Panc1 (cell line): ENCODE data around the gene HARBI1. TPM values are rescaled to one million over a fixed set of nuclear protein-coding genes. Genes with fewer than 3 reads are reported as not detected.
A peak's percentile ranks its signal among the peaks of the same experiment; 100 is the strongest.

Source experiments
- ATAC-seq: fragments of 200-7000 bp; cut with Tn5 transposase; 2 replicates; pipeline ENCODE4 v1.9.1; 2020; ENCODE audit warnings: mild to moderate bottlenecking, moderate library complexity
- BruUV-seq: library from RNA; stranded (reverse); fragments of 400-500 nt; replicated peaks from 2 replicates; lab custom pipeline; 2021; lab: Mats Ljungman, UMichigan
- CTCF ChIA-PET: fragments of 300-600 bp; sonication (Branson Sonifier 250); formaldehyde crosslinking; loops from one replicate; lab custom pipeline; 2022; ENCODE audit warnings: antibody characterized with exemption; lab: Charles Lee
- POLR2A ChIA-PET: fragments of 300-600 bp; sonication (Branson Sonifier 250); formaldehyde crosslinking; loops from one replicate; lab custom pipeline; 2022; ENCODE audit warnings: antibody characterized with exemption; lab: Charles Lee
- DNase-seq: peaks from one replicate; pipeline ENCODE4 v3.0.0-alpha.2; 2010; ENCODE audit warnings: low read depth, low spot score
- H3K27ac ChIP-seq: 2 replicates; pipeline ENCODE4 v1.5.1; 2011; ENCODE audit warnings: mild to moderate bottlenecking, low read length, inconsistent platforms
- H3K27me3 ChIP-seq: fragments of 200-500 bp; sonication (Bioruptor generic); 2 replicates; pipeline ENCODE4 v1.6.0; 2014; ENCODE audit warnings: low read length, inconsistent platforms; ENCODE audit not compliant: control insufficient read depth, insufficient read depth
- H3K36me3 ChIP-seq: fragments of 200-500 bp; sonication (Bioruptor generic); 2 replicates; pipeline ENCODE4 v1.5.1; 2014; ENCODE audit warnings: inconsistent platforms, mild to moderate bottlenecking, low read length, moderate library complexity; ENCODE audit not compliant: control insufficient read depth, insufficient read depth
- H3K4me1 ChIP-seq: 2 replicates; pipeline ENCODE4 v1.5.1; 2011; ENCODE audit warnings: inconsistent platforms, mild to moderate bottlenecking, low read length, moderate library complexity; ENCODE audit not compliant: control insufficient read depth, insufficient read depth
- H3K4me3 ChIP-seq, 2 experiments: 2 replicates each; pipeline ENCODE4 v1.5.1; 2011 to 2012; ENCODE audit warnings: low read depth in 2 of 2, low read length in 2 of 2, mild to moderate bottlenecking in 2 of 2, inconsistent platforms in 1 of 2, moderate library complexity in 1 of 2
- H3K9me3 ChIP-seq: fragments of 200-500 bp; sonication (Bioruptor generic); 2 replicates; pipeline ENCODE4 v1.5.1; 2014; ENCODE audit warnings: low read depth, mild to moderate bottlenecking, inconsistent platforms, low read length, moderate library complexity; ENCODE audit not compliant: control insufficient read depth, insufficient read depth
- CTCF ChIP-seq: fragments of 450-650 bp; IDR thresholded peaks from 2 replicates; pipeline ENCODE4 v1.5.1; 2017; ENCODE audit warnings: mild to moderate bottlenecking
- POLR2AphosphoS5 ChIP-seq: IDR thresholded peaks from 2 replicates; pipeline ENCODE4 v1.6.1; 2012; ENCODE audit warnings: mild to moderate bottlenecking, low read depth, low read length, moderate library complexity
- REST ChIP-seq, 2 experiments: IDR thresholded peaks; 2 replicates each; pipeline ENCODE4 v1.6.1; 2011 to 2012; ENCODE audit warnings: low read depth in 2 of 2, control low read depth in 1 of 2, low read length in 1 of 2, mild to moderate bottlenecking in 1 of 2, moderate library complexity in 1 of 2; ENCODE audit not compliant: insufficient read depth in 1 of 2
- SIN3A ChIP-seq: IDR thresholded peaks from 2 replicates; pipeline ENCODE4 v1.6.1; 2012; ENCODE audit warnings: low read depth, mild to moderate bottlenecking, low read length, moderate library complexity, borderline replicate concordance; ENCODE audit not compliant: insufficient read depth
- TCF7L2 ChIP-seq: IDR thresholded peaks from 2 replicates; pipeline ENCODE4 v1.6.1; 2011; ENCODE audit warnings: mild to moderate bottlenecking, low read depth, low read length, inconsistent platforms
- in situ Hi-C: cut with HindIII; loops from 2 replicates; pipeline ENCODE4 v1.10.0; 2016; ENCODE audit warnings: low sequenced_read_pairs, low pct_unique_long_range_greater_than_20kb
- intact Hi-C: fragments of 100-400 bp; cut with micrococcal nuclease; formaldehyde crosslinking; loops from one replicate; pipeline ENCODE4 v1.10.0; 2022; ENCODE audit not compliant: unreplicated experiment
- total RNA-seq: library from RNA; stranded (reverse); gene quantifications from one replicate; pipeline ENCODE4 v1.2.1, GENCODE V29; 2021; ENCODE audit not compliant: unreplicated experiment

HARBI1 gene
- total RNA-seq, 1 experiment from 2014 or later, result 6.4 TPM

GRCh38 chr11:46625406-46625805 is 8.4 kb upstream of the HARBI1 start:
- Histone ChIP-seq H3K27ac (no peak overlapping the region), H3K4me3 (no peak overlapping the region), H3K4me1 (no peaks in the 10 kb centered on the region), H3K27me3 (no peaks in the 10 kb centered on the region), H3K9me3 (no peaks in the 10 kb centered on the region), H3K36me3 (0 out of 2 replicates have a peak, but pooled peaks cover 2% of the 10 kb centered on the region)
- TF ChIP-seq SIN3A (no peak), CTCF (no peak), TCF7L2 (no peak), POLR2AphosphoS5 (no peak), REST (IDR thresholded peaks at IDR 0.05; ENCODE audit: insufficient read depth in 1 of 2, low read depth in 2 of 2, low read length in 1 of 2) (no peak)
- DNase-seq (no peak), ATAC-seq (no peak)
- ChIA-PET POLR2A (interaction anchor here (0.7 kb wide), 1 partner anchor 22 kb away, joined by 4 read pairs; no protein-coding TSS in a partner anchor), CTCF (interaction anchor here (0.7 kb wide), 2 partner anchors 136 to 138 kb away, joined by 3 to 10 read pairs; no protein-coding TSS in a partner anchor)
- BruUV-seq, result no TSS peak
- intact Hi-C loops (no loop called here), in situ Hi-C loops (no loop called here)

GRCh38 chr11:46618837-46619236 is 1.8 kb upstream of the HARBI1 start:
- ATAC-seq, result no peak

More at GRCh38 chr11:46618837-46619236, 1.8 kb upstream of the HARBI1 start:
- BruUV-seq, result TSS peak; percentile 87
- Histone ChIP-seq H3K4me1 (peaks cover 19% of the 10 kb centered on the region), H3K4me3 (peak overlapping the region; percentile 88 to 94), H3K9me3 (no peaks in the 10 kb centered on the region), H3K27me3 (no peaks in the 10 kb centered on the region), H3K36me3 (no peaks in the 10 kb centered on the region; the same call in 1 of the 2 replicates), H3K27ac (peak overlapping the region; percentile 96)
- in situ Hi-C loops (no loop called here), intact Hi-C loops (loop anchor here (5.0 kb wide), 1 partner anchor 67 kb away; no protein-coding TSS in a partner anchor)
- DNase-seq, result no peak
- ChIA-PET CTCF (no interaction called here), POLR2A (interaction anchor here (0.6 kb wide), 3 partner anchors 28 to 64 kb away, joined by 3 to 14 read pairs (median 3); no protein-coding TSS in a partner anchor)
- TF ChIP-seq REST (IDR thresholded peaks at IDR 0.05; ENCODE audit: insufficient read depth in 1 of 2, low read depth in 2 of 2, low read length in 1 of 2) (no peak), CTCF (no peak), SIN3A (no peak), POLR2AphosphoS5 (no peak), TCF7L2 (no peak)
